ENCODE results near the gene PVALB.

Gene PVALB

GRCh38 chr22:36816636-36817524 lies at the start of gene PVALB:
Gene PVALB (minus strand): TSS chr22:36817035. CDS start chr22:36817005, 30 bp downstream.
- DNase-seq, result peak; percentile 27

GRCh38 chr22:36865346-36865745 lies 48.5 kb upstream of the PVALB start:
- DNase-seq, result no peak

- DNase-seq, result no peak
These were observed 47.8 kb upstream of the PVALB start for GRCh38 chr22:36864454-36865215.

GRCh38 chr22:36863979-36864378 lies 47.1 kb upstream of the PVALB start:
- no peak for DNase-seq

- DNase-seq, result no peak
These were observed 46.4 kb upstream of the PVALB start for GRCh38 chr22:36863281-36863680.

- no peak for DNase-seq
These were observed 45.7 kb upstream of the PVALB start for GRCh38 chr22:36862251-36863242.

- DNase-seq, result no peak
These were observed 44.2 kb upstream of the PVALB start, which contains the start of gene NCF4 for GRCh38 chr22:36860821-36861659. Gene NCF4 (plus strand): TSS chr22:36861006. CDS start chr22:36861172, 166 bp downstream.

- no peak for DNase-seq
These were observed 43.6 kb upstream of the PVALB start for GRCh38 chr22:36860438-36860820.

GRCh38 chr22:36860017-36860416 lies 43.2 kb upstream of the PVALB start:
- DNase-seq, result no peak

GRCh38 chr22:36858966-36859365 lies 42.1 kb upstream of the PVALB start:
- DNase-seq, result no peak

- no peak for DNase-seq
These were observed 41.3 kb upstream of the PVALB start for GRCh38 chr22:36858156-36858555.

GRCh38 chr22:36856792-36857135 lies 39.9 kb upstream of the PVALB start:
- DNase-seq, result no peak

GRCh38 chr22:36856121-36856791 lies 39.4 kb upstream of the PVALB start:
- peak; percentile 86 for DNase-seq

- no peak for DNase-seq
These were observed 38.6 kb upstream of the PVALB start for GRCh38 chr22:36855478-36855877.

- peak; percentile 39 for DNase-seq
These were observed 36.7 kb upstream of the PVALB start for GRCh38 chr22:36853407-36854099.

- no peak for DNase-seq
These were observed 35.5 kb upstream of the PVALB start for GRCh38 chr22:36852056-36852973.

GRCh38 chr22:36850682-36851081 lies 33.8 kb upstream of the PVALB start:
- DNase-seq, result no peak

- no peak for DNase-seq
These were observed 33.2 kb upstream of the PVALB start for GRCh38 chr22:36850056-36850455.

GRCh38 chr22:36846949-36847348 lies 30.1 kb upstream of the PVALB start:
- no peak for DNase-seq
